ENCODE results near the gene WASHC2A. TPM values are rescaled to one million over a fixed set of nuclear protein-coding genes. Genes with fewer than 3 reads are reported as not detected.
"Not testable (repeated sequence)": the region's sequence is repeated elsewhere in the genome, so short reads cannot be mapped to it uniquely, and the experiment has no call there.

The WASHC2A gene, protein sequence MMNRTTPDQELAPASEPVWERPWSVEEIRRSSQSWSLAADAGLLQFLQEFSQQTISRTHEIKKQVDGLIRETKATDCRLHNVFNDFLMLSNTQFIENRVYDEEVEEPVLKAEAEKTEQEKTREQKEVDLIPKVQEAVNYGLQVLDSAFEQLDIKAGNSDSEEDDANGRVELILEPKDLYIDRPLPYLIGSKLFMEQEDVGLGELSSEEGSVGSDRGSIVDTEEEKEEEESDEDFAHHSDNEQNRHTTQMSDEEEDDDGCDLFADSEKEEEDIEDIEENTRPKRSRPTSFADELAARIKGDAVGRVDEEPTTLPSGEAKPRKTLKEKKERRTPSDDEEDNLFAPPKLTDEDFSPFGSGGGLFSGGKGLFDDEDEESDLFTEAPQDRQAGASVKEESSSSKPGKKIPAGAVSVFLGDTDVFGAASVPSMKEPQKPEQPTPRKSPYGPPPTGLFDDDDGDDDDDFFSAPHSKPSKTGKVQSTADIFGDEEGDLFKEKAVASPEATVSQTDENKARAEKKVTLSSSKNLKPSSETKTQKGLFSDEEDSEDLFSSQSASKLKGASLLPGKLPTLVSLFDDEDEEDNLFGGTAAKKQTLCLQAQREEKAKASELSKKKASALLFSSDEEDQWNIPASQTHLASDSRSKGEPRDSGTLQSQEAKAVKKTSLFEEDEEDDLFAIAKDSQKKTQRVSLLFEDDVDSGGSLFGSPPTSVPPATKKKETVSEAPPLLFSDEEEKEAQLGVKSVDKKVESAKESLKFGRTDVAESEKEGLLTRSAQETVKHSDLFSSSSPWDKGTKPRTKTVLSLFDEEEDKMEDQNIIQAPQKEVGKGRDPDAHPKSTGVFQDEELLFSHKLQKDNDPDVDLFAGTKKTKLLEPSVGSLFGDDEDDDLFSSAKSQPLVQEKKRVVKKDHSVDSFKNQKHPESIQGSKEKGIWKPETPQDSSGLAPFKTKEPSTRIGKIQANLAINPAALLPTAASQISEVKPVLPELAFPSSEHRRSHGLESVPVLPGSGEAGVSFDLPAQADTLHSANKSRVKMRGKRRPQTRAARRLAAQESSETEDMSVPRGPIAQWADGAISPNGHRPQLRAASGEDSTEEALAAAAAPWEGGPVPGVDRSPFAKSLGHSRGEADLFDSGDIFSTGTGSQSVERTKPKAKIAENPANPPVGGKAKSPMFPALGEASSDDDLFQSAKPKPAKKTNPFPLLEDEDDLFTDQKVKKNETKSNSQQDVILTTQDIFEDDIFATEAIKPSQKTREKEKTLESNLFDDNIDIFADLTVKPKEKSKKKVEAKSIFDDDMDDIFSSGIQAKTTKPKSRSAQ (N-terminal part only)
- 20.8 and 22.3 TPM in 2 replicates for total RNA-seq (2014; rRNA removed; shearing (Covaris generic))

DNA sequence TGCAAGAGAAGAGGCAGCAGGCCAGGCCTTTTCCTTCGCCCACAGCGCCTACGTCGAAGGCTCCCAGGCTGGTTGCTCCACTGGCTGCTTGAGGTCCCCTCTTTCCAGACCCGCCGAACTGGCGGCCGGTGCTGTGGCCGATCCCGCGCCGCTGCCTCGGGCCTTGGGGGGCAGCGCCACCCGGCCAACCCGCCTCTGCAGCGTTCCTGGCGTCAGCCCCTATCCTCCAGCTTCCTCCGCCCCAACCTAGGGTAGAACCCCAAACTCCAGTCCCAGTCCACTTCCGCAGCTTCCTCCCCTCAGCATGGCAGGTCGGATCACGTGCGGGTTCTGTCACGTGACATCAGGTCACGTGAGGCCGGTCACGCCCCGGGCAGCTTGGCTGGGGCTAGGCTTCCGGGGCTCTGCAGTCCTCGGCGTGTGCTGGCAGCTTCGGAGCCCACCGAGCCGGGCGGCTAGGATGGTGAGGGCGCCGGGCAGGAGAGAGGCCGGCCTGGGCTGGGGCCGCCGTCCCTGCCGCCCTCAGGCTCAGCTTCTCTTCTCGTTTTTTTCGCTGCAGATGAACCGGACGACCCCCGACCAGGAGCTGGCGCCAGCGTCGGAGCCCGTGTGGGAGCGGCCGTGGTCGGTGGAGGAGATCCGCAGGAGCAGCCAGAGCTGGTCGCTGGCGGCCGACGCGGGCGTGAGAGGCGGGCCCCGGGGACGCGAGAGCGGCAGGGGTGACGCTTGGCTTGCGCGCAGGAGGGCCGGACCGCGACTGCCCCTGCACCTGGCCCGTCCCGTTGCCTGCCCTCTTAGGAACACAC, at the start of gene WASHC2A:
Gene WASHC2A (plus strand): TSS at position 409 of the 806 bp plus-strand sequence. CDS start 52 bp downstream, at position 461.
- H3K4me3 ChIP-seq: peak within 1 kb of the TSS; percentile 50
- not testable (repeated sequence) for H3K9me3 ChIP-seq (replicated peaks); H3K4me1 ChIP-seq (replicated peaks); H3K27me3 ChIP-seq (replicated peaks); H3K36me3 ChIP-seq
- H3K27ac ChIP-seq: peak within 1 kb of the TSS; percentile 47; the same call in 1 of the 2 replicates
- peak; percentile 94 to 95 for DNase-seq (ENCODE audit: low read depth in 1 of 2, low spot score in 2 of 2)

DNA sequence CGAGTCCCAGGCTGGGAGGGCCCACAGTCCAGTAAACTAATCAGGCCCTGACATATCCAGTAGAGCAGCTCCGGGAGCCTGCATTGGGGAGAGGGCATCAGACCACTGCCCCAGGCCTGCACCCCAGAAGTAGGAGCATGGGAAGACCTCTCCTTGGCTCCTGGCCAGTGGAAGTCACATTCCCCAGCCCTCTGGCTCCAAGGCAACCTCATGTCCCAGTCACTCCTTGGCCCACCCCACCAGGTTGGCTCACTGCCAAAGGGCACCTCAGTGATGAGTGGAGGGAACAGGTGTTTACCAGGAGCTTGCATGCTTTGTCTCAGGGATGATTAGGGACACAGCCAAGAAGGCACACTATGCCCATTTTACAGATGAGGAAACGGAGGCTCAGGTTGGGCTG, 48.5 kb upstream of the WASHC2A start:
- H3K27me3 ChIP-seq (replicated peaks): not testable (repeated sequence)

DNA sequence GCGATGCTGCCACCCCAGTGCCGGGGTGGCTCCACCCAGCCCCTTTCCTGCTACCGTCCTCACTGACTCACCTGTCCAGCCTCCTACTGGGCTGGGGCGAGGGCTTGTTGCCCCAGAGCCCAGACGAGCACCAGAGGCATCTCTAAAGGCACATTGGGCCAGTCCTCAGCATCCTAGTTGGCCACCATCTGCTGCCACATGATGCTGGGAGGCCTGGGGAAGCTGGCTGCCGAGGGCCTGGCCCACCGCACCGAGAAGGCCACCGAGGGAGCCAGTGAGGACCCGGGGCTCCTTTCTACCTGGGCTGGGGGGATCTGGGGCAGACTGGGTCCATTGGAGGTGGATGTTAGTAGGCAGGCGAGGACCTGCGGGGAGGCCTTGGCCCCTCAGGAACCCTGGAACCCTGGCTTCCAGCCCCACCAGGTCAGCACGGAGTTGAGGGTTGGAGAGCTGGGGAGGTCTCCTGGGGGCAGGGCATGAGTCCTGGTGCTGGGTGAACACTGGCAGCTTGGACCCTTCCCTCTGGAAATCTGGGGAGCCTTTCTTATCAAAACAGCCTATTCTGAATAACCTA, 47.2 kb upstream of the WASHC2A start:
- DNase-seq (ENCODE audit: low read depth in 1 of 2, low spot score in 2 of 2); H3K36me3 ChIP-seq; H3K4me3 ChIP-seq; H3K27ac ChIP-seq; H3K4me1 ChIP-seq (replicated peaks); H3K9me3 ChIP-seq (replicated peaks); H3K27me3 ChIP-seq (replicated peaks): not testable (repeated sequence)

More for the DNA sequence above, 48.5 kb upstream of the WASHC2A start:
- H3K4me1 ChIP-seq (replicated peaks); H3K4me3 ChIP-seq; H3K9me3 ChIP-seq (replicated peaks); H3K36me3 ChIP-seq; H3K27ac ChIP-seq; DNase-seq (ENCODE audit: low read depth in 1 of 2, low spot score in 2 of 2): not testable (repeated sequence)

DNA sequence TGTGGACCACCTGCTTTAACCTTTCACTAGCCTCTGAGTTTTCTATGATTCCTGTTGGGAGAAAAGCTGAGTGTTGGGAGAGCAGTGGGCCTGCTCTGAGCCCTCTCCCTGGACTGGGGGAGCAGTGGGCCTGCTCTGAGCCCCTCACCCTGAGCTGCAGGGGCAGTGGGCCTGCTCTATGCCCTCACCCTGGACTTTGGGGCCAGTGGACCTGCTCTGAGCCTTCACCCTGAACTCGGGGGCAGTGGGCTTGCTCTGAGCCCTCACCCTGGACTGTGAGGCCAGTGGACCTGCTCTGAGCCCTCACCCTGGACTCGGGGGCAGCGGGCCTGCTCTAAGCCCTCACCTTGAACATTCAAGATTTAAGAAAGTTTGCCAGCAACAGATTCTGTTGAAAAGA, 46.1 kb upstream of the WASHC2A start:
- no peak overlapping the region for H3K27ac ChIP-seq
- H3K27me3 ChIP-seq (replicated peaks): no peaks in the 10 kb centered on the region
- no peaks in the 10 kb centered on the region for H3K36me3 ChIP-seq
- DNase-seq (ENCODE audit: low read depth in 1 of 2, low spot score in 2 of 2): no peak
- no peaks in the 10 kb centered on the region for H3K9me3 ChIP-seq (replicated peaks)
- no peaks in the 10 kb centered on the region for H3K4me1 ChIP-seq (replicated peaks)
- no peak overlapping the region for H3K4me3 ChIP-seq

DNA sequence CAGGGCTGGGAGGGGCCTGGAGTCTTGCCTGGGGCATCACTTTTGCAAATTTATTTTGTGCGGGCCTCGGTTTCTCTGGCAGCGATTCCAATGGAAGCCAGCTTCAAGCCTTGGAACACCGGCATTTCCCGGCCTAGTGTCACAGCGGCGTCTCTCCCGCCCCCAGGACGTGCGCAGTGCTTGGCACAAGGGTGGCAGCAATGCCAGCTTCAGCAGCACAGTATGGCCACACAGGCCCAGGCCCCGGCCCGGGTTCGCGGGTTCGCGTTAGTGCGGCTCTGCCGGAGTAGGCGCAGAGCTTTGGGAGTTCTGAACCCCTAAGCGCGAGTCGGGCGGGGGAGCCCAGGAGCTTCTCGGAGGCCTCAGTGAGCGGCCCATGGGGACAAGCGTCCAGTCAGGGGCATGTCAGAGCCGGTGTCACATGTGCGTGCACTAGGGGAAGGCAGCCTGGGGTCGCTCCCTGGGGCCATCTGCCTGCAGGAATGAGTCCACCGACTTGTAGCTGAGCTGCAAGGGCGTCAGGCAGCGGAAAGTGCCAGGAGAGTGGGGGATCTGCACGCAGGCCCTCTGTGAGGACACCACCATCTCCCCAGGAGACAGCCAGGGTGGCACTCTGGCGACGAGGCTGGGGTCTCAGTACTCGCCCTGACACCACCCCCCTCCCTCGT, 42.9 kb upstream of the WASHC2A start:
- H3K36me3 ChIP-seq; H3K9me3 ChIP-seq (replicated peaks); H3K27ac ChIP-seq; DNase-seq (ENCODE audit: low read depth in 1 of 2, low spot score in 2 of 2); H3K4me1 ChIP-seq (replicated peaks); H3K27me3 ChIP-seq (replicated peaks); H3K4me3 ChIP-seq: not testable (repeated sequence)

DNA sequence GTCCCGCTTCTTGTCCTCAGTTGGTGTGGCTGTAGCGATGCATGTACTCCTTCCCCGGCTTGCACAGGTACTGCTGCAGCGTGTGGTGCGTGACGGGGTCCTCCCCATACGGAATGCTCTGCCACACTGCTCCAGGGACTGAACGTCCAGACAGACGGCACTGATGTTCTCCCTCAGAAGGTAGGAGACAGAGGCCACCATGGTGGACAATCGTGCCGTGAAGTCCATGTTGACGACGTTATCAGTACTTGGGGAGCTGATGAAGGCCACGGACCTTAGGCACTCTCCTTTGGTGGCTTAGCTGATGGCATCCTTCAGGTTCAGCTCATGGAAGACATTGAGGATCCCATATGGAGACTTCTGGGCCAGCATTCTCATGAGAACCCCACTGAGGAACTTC, 42.1 kb upstream of the WASHC2A start:
- Histone ChIP-seq H3K4me1 (replicated peaks) (no peaks in the 10 kb centered on the region), H3K4me3 (no peak overlapping the region), H3K27ac (no peak overlapping the region), H3K27me3 (replicated peaks) (no peaks in the 10 kb centered on the region; the same call in 1 of the 2 replicates), H3K9me3 (replicated peaks) (no peaks in the 10 kb centered on the region), H3K36me3 (no peaks in the 10 kb centered on the region)
- DNase-seq (ENCODE audit: low read depth in 1 of 2, low spot score in 2 of 2): no peak

DNA sequence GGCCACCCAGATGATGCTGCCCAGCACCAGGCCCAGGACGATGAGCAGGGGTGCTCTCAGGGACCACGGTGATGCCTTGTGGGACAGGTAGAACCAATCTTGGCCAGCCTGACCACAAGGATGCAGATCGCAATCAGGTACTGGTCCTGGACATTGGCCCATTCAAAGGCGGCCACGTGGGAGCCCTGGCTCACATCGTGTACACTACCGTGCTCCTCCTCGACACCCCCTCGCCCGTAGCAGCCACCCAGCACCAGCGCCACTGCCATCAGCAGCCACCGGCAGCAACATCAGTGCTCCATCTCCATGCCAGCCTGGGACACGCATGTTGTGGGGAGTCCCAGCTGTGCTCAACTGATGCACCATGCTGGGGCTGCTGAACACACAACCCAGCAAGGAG, 40.6 kb upstream of the WASHC2A start:
- Histone ChIP-seq H3K27me3 (replicated peaks) (no peaks in the 10 kb centered on the region; the same call in 1 of the 2 replicates), H3K4me1 (replicated peaks) (no peaks in the 10 kb centered on the region), H3K9me3 (replicated peaks) (no peaks in the 10 kb centered on the region), H3K4me3 (no peak overlapping the region), H3K27ac (no peak overlapping the region), H3K36me3 (no peaks in the 10 kb centered on the region)
- DNase-seq (ENCODE audit: low read depth in 1 of 2, low spot score in 2 of 2): no peak

DNA sequence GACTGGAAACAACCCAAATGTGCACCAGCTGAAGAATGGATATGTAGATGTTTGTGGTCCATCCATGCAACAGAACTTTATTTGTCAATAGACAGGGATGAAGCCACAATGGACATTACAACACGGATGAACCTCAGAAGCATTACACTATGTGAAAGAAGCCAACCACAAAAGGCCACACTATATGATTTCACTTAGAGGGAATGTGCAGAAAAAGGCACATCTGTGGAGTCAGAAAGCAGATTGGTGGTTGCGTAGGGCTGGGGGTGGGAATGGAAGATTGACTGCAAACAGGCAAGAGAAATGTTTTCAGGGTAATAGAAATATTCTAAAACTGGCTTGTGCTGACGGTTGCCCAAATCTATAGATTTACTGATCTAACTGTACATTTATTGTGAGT, 34.3 kb upstream of the WASHC2A start:
- Histone ChIP-seq H3K9me3 (replicated peaks) (no peaks in the 10 kb centered on the region), H3K27me3 (replicated peaks) (no peaks in the 10 kb centered on the region; the same call in 1 of the 2 replicates), H3K4me1 (replicated peaks) (peaks cover 5% of the 10 kb centered on the region), H3K4me3 (no peak overlapping the region), H3K36me3 (no peaks in the 10 kb centered on the region), H3K27ac (no peak overlapping the region)
- peak in 1 of 2 experiments; percentile 5 for DNase-seq (ENCODE audit: low read depth in 1 of 2, low spot score in 2 of 2)

DNA sequence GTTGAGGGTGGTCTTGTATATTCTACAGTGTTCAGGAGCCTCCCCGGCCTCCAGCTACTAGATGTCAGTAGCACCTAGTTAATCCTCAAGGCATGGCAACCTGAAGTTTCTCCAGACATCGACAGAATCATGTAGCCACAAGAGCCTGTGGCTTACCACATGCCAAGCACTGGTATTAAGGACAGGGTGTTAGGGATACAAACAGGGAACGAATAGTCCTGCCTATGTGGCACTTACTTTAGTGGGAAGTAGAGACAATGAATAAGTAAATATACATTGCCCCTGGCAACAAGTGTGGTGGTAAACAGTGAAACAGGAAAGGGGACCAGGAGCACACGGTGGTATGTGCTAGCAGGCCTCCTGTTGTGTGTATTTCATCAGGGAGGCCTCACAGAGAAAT, 32.4 kb upstream of the WASHC2A start:
- peak; percentile 76 to 79 for DNase-seq (ENCODE audit: low read depth in 1 of 2, low spot score in 2 of 2)
- not testable (repeated sequence) for H3K36me3 ChIP-seq; H3K4me3 ChIP-seq; H3K9me3 ChIP-seq (replicated peaks); H3K27me3 ChIP-seq (replicated peaks); H3K4me1 ChIP-seq (replicated peaks)
- peak overlapping the region; percentile 10; the same call in 1 of the 2 replicates for H3K27ac ChIP-seq

DNA sequence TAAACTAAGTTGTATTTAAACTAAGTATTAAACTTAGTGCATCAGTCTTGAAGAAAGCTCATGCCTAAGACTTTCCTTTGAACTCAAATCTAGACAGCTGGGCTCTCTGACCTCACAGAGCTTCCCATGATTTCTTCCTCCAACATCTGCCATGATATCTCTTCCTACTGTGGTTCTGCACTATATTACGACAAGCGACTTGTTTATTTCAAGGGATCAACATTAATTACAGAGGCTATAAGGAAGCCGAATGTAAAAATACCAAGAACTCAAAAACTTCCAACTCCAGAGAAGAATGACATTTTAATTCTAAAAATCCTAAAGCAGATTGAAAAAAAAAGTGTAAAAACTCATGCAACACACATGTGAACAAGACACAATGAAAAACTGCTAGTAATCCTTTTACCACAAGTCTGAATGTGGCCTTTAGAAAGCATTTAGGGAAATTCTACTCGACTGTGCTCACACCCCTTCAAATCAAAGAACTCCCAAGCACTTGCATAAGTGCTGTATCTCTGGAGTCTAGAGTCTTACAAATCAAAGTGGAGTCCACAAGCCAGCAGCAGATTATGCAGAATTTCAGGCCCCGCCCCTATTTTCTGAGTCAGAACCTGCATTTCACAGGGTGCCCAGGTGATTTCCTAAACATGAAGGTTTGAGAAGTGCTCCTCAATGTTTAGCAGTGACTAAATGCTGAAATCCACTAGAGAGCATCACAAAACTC, 22.7 kb upstream of the WASHC2A start:
- Histone ChIP-seq H3K9me3 (replicated peaks) (no peaks in the 10 kb centered on the region), H3K4me1 (replicated peaks) (no peaks in the 10 kb centered on the region; the same call in 1 of the 2 replicates), H3K4me3 (no peak overlapping the region), H3K27me3 (replicated peaks) (no peaks in the 10 kb centered on the region), H3K36me3 (no peaks in the 10 kb centered on the region), H3K27ac (no peak overlapping the region)
- no peak for DNase-seq (ENCODE audit: low read depth in 1 of 2, low spot score in 2 of 2)

DNA sequence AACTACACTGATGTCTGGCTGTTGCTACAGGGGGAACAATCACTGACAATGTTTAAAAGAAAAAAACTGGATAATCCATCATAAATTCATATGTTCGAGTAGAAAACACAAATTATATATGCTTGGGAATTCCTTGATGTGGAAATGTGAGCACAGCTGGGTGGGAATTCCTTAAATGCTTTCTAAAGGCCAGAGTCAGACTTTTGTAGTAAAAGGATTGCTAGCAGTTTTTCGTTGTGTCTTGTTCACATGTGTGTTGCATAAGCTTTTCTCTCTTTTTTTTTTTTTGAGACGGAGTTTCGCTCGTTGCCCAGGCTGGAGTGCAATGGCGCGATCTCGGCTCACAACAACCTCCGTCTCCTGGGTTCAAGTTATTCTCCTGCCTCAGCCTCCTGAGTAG, 21.3 kb upstream of the WASHC2A start:
- H3K4me1 ChIP-seq (replicated peaks); H3K9me3 ChIP-seq (replicated peaks); H3K27ac ChIP-seq; H3K27me3 ChIP-seq (replicated peaks); H3K36me3 ChIP-seq; H3K4me3 ChIP-seq: not testable (repeated sequence)
- peak in 1 of 2 experiments; percentile 3 for DNase-seq (ENCODE audit: low read depth in 1 of 2, low spot score in 2 of 2)

DNA sequence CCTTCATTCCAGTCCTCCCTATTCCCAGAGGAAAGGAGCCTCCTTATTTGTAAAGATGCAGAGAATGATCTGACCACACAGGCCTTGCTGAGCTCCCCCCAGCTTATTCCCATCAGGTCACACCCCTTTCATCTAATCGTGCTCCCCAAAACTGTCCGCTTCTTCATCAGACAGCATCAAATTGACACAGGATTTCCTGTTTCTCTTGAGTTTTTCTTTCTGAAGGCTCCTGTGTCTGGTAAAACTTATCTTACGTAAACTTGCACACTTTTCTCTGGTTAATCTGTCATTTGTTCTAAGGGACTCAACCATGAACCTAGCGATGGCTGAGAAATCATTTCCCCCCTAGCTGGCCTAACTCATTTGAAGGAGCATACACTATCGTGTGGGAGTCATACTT, 20.2 kb upstream of the WASHC2A start:
- H3K4me1 ChIP-seq (replicated peaks); H3K36me3 ChIP-seq; H3K27me3 ChIP-seq (replicated peaks); H3K4me3 ChIP-seq; DNase-seq (ENCODE audit: low read depth in 1 of 2, low spot score in 2 of 2); H3K27ac ChIP-seq; H3K9me3 ChIP-seq (replicated peaks): not testable (repeated sequence)
